Left lung (tissue), 10 donors: ENCODE measurements around the gene FBXO17. TPM values are rescaled to one million over a fixed set of nuclear protein-coding genes. Genes with fewer than 3 reads are reported as not detected.

ENCODE experiments used
- ATAC-seq: fragments of 200-7000 bp; cut with Tn5 transposase; one replicate; pipeline ENCODE4 v1.9.1; 2020; ENCODE audit warnings: moderate library complexity
- DNase-seq, 4 donors: peaks; one replicate each; pipeline ENCODE4 v3.0.0-alpha.2; 2013 to 2020
- H3K27ac ChIP-seq, 2 donors: fragments of 200-600 bp; sonication (generic) in 1 of 2; one replicate each; pipeline versions ENCODE4 v1.5.0 to v1.8.0; 2020 to 2021
- H3K27me3 ChIP-seq, 2 donors: fragments of 200-600 bp; sonication (generic) in 1 of 2; one replicate each; pipeline versions ENCODE4 v1.5.0 to v1.8.0; 2020 to 2021
- H3K36me3 ChIP-seq, 2 donors: fragments of 200-600 bp; sonication (generic) in 1 of 2; one replicate each; pipeline versions ENCODE4 v1.5.0 to v1.8.0; 2020 to 2021
- H3K4me1 ChIP-seq, 2 donors: fragments of 200-600 bp; one replicate each; pipeline ENCODE4 v1.8.0; 2021
- H3K4me3 ChIP-seq, 2 donors: fragments of 200-600 bp; sonication (generic) in 1 of 2; one replicate each; pipeline versions ENCODE4 v1.5.0 to v1.8.0; 2020 to 2021; ENCODE audit warnings: mild to moderate bottlenecking in 1 of 2
- H3K9me3 ChIP-seq, 2 donors: fragments of 200-600 bp; sonication (generic) in 1 of 2; one replicate each; pipeline versions ENCODE4 v1.5.0 to v1.8.0; 2020 to 2021
- intact Hi-C, 2 donors: fragments of 100-400 bp; cut with DNase I; formaldehyde crosslinking; loops; one replicate each; pipeline versions ENCODE4 v1.11.2 to v1.14.2; 2022
- polyA plus RNA-seq, 6 donors: library from polyadenylated mRNA; unstranded; fragments of 120-200 nt; gene quantifications; one replicate each; pipeline ENCODE4 v1.2.1, GENCODE V29; 2013; ENCODE audit not compliant: insufficient read length in 6 of 6
- total RNA-seq, 2 donors: library from RNA; stranded (reverse); fragmentation: NEBNext Ultra II Directional; extraction: Animal tissue kit (Norgen Biotek cat#: 25700); gene quantifications; one replicate each; pipeline ENCODE4 v1.2.1, GENCODE V29; 2021
- TF ChIP-seq, protein P1 (sequence below), 2 donors: fragments of 200-600 bp; sonication (generic) in 1 of 2; IDR thresholded peaks; one replicate each; pipeline versions ENCODE4 v1.5.0 to v1.8.0; 2021; ENCODE audit warnings: antibody characterized with exemption in 2 of 2
- donor health status: DM: no; HTN: yes; CAD: no.
- donor health status: DM: no; HTN: no; CAD: no.

The FBXO17 gene
- total and polyA plus RNA-seq, 8 donors = 7.1 to 50.3 (median 42.4) TPM

GRCh38 chr19:38939957-38940356, 35.6 kb downstream of the FBXO17 start:
- H3K4me3 ChIP-seq = no peak overlapping the region
- no peaks in the 10 kb centered on the region for H3K4me1 ChIP-seq
- H3K27ac ChIP-seq = no peak overlapping the region
- DNase-seq (no peak), ATAC-seq (no peak)
- peaks cover 0 to 4% of the 10 kb centered on the region in 2 donors for H3K9me3 ChIP-seq
- no peaks in the 10 kb centered on the region for H3K36me3 ChIP-seq
- H3K27me3 ChIP-seq = no peaks in the 10 kb centered on the region
- intact Hi-C loops = no loop called here
- TF ChIP-seq, protein P1, sequence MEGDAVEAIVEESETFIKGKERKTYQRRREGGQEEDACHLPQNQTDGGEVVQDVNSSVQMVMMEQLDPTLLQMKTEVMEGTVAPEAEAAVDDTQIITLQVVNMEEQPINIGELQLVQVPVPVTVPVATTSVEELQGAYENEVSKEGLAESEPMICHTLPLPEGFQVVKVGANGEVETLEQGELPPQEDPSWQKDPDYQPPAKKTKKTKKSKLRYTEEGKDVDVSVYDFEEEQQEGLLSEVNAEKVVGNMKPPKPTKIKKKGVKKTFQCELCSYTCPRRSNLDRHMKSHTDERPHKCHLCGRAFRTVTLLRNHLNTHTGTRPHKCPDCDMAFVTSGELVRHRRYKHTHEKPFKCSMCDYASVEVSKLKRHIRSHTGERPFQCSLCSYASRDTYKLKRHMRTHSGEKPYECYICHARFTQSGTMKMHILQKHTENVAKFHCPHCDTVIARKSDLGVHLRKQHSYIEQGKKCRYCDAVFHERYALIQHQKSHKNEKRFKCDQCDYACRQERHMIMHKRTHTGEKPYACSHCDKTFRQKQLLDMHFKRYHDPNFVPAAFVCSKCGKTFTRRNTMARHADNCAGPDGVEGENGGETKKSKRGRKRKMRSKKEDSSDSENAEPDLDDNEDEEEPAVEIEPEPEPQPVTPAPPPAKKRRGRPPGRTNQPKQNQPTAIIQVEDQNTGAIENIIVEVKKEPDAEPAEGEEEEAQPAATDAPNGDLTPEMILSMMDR (IDR thresholded peaks at IDR 0.05) = no peak

DNA sequence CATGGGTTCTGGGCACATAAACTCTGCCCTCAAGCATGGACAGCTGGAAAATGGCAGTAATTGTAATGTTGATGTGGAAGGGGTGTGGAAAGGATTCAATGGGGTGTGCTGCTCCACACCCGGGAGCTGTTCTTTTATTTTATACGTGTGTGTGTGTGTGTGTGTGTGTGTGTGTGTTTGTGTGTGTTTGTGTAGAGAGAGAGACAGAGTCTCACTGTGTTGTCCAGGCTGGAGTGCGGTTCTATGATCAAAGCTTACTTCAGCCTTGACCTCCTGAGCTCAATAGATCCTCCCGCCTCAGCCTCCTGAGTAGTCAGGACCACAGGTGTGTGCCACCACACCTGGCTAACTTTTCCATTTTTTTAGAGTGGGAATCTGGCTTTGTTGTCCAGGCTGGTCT, 42.0 kb downstream of the FBXO17 start:
- Histone ChIP-seq H3K27ac (no peak overlapping the region), H3K9me3 (peaks cover 0 to 5% of the 10 kb centered on the region in 2 donors), H3K27me3 (no peaks in the 10 kb centered on the region), H3K4me3 (no peak overlapping the region), H3K4me1 (peaks cover 11 to 40% of the 10 kb centered on the region in 2 donors), H3K36me3 (peaks cover 0 to 13% of the 10 kb centered on the region in 2 donors)
- intact Hi-C loops = no loop called here
- no peak for ATAC-seq
- TF ChIP-seq, protein P1 (IDR thresholded peaks at IDR 0.05) = no peak
- DNase-seq = no peak

- H3K4me3 ChIP-seq = peak overlapping the region in 1 of 2 donors; percentile 76
- ATAC-seq = no peak
- H3K4me1 ChIP-seq = peaks cover 11 to 46% of the 10 kb centered on the region in 2 donors
- peaks cover 0 to 13% of the 10 kb centered on the region in 2 donors for H3K36me3 ChIP-seq
- intact Hi-C loops = no loop called here
- TF ChIP-seq, protein P1 (IDR thresholded peaks at IDR 0.05) = no peak
- no peaks in the 10 kb centered on the region for H3K27me3 ChIP-seq
- H3K27ac ChIP-seq = no peak overlapping the region
- peak in 2 of 4 donors; percentile 23 to 74 for DNase-seq
- peaks cover 0 to 5% of the 10 kb centered on the region in 2 donors for H3K9me3 ChIP-seq
Measured at GRCh38 chr19:38932425-38933179, 42.9 kb downstream of the FBXO17 start.

- H3K27ac ChIP-seq = peak overlapping the region in 1 of 2 donors; percentile 85
- intact Hi-C loops = no loop called here
Measured at GRCh38 chr19:38931521-38931793, 44.1 kb downstream of the FBXO17 start.

More at GRCh38 chr19:38931521-38931793, 44.1 kb downstream of the FBXO17 start:
- TF ChIP-seq, protein P1 (IDR thresholded peaks at IDR 0.05) = no peak
- H3K9me3 ChIP-seq = peaks cover 0 to 5% of the 10 kb centered on the region in 2 donors
- peak overlapping the region; percentile 55 to 76 for H3K4me3 ChIP-seq
- peaks cover 0 to 13% of the 10 kb centered on the region in 2 donors for H3K36me3 ChIP-seq
- H3K4me1 ChIP-seq = peaks cover 11 to 46% of the 10 kb centered on the region in 2 donors
- DNase-seq = peak in 1 of 4 donors; percentile 43
- H3K27me3 ChIP-seq = no peaks in the 10 kb centered on the region
- no peak for ATAC-seq
